K562 (cell line): ENCODE measurements around the gene SIM2.

ENCODE experiments used
- E2F1 ChIP-seq: sonication (generic); formaldehyde crosslinking; IDR thresholded peaks from 2 replicates; pipeline ENCODE4 v1.8.1; 2023; ENCODE audit warnings: mild to moderate bottlenecking, missing genetic modification reagents, moderate library complexity
- SIX5 ChIP-seq, 2 experiments: IDR thresholded peaks; 2 replicates each; pipeline ENCODE4 v1.6.1; 2011; ENCODE audit warnings: low read length in 2 of 2, borderline replicate concordance in 1 of 2, low read depth in 1 of 2, mild to moderate bottlenecking in 1 of 2, moderate library complexity in 1 of 2; ENCODE audit not compliant: insufficient read depth in 1 of 2
- ZNF318 ChIP-seq, 2 experiments: fragments of 450-650 bp; IDR thresholded peaks; 2 replicates each; pipeline ENCODE4 v1.6.1; 2016; ENCODE audit warnings: mild to moderate bottlenecking in 2 of 2, borderline replicate concordance in 1 of 2, low read depth in 1 of 2, moderate library complexity in 1 of 2

- no peak for TF ChIP-seq ZNF318 (IDR thresholded peaks at IDR 0.05; ENCODE audit: borderline replicate concordance in 1 of 2, low read depth in 1 of 2)
- no peak for TF ChIP-seq SIX5 (IDR thresholded peaks at IDR 0.05; ENCODE audit: borderline replicate concordance in 1 of 2, insufficient read depth in 1 of 2, low read depth in 1 of 2, low read length in 2 of 2)
- no peak for TF ChIP-seq E2F1
These were observed 45.3 kb downstream of the SIM2 start for GRCh38 chr21:36744190-36744559.
